Keratinocyte (primary cell): Measurements from ENCODE around the gene KCNC3. TPM values are rescaled to one million over a fixed set of nuclear protein-coding genes. Genes with fewer than 3 reads are reported as not detected.

ENCODE experiments used
- DNase-seq: peaks from one replicate; pipeline ENCODE4 v3.0.0-alpha.2; 2011; ENCODE audit warnings: low read depth, missing footprints, low spot score
- FAIRE-seq: peaks from 2 replicates; lab custom pipeline; 2011; peaks lifted over from hg19 to GRCh38; lab: Jason Lieb, UNC
- H2AFZ ChIP-seq: 2 replicates; pipeline ENCODE4 v1.6.0; 2012; ENCODE audit warnings: low read length, control low read depth, inconsistent platforms; ENCODE audit not compliant: control insufficient read depth
- H3K27ac ChIP-seq: 2 replicates; pipeline ENCODE4 v1.5.1; 2011; ENCODE audit warnings: low read length; ENCODE audit not compliant: control insufficient read depth, insufficient read depth
- H3K27me3 ChIP-seq: 3 replicates; pipeline ENCODE4 v1.6.0; 2011; ENCODE audit warnings: low read length; ENCODE audit not compliant: control insufficient read depth, insufficient read depth; ENCODE audit errors: extremely low read depth
- H3K36me3 ChIP-seq, 2 experiments: 2 replicates in 1 of 2; 3 replicates in 1 of 2; pipeline ENCODE4 v1.5.1; 2011; ENCODE audit warnings: low read length in 2 of 2, mild to moderate bottlenecking in 1 of 2; ENCODE audit not compliant: control insufficient read depth in 2 of 2, insufficient read depth in 2 of 2; ENCODE audit errors: extremely low read depth in 1 of 2
- H3K4me1 ChIP-seq: 3 replicates; pipeline ENCODE4 v1.5.1; 2011; ENCODE audit warnings: low read length; ENCODE audit not compliant: control insufficient read depth, insufficient read depth; ENCODE audit errors: extremely low read depth
- H3K4me2 ChIP-seq: 3 replicates; pipeline ENCODE4 v1.6.0; 2011; ENCODE audit warnings: low read depth, low read length; ENCODE audit not compliant: control insufficient read depth, insufficient read depth; ENCODE audit errors: extremely low read depth
- H3K4me3 ChIP-seq, 3 experiments: fragments of 200-600 bp in 1 of 3; sonication (generic) in 1 of 3; 2 replicates in 2 of 3; 3 replicates in 1 of 3; pipeline ENCODE4 v1.5.1; 2011 to 2016; ENCODE audit warnings: low read length in 3 of 3, mild to moderate bottlenecking in 3 of 3, control low read depth in 2 of 3, inconsistent platforms in 1 of 3, low read depth in 1 of 3, mixed read lengths in 1 of 3, mixed run types in 1 of 3, moderate library complexity in 1 of 3; ENCODE audit not compliant: control insufficient read depth in 2 of 3, insufficient read depth in 2 of 3; ENCODE audit errors: extremely low read depth in 1 of 3
- H3K79me2 ChIP-seq: 2 replicates; pipeline ENCODE4 v1.6.0; 2012; ENCODE audit warnings: low read length; ENCODE audit not compliant: control insufficient read depth, insufficient read depth
- H3K9ac ChIP-seq: 3 replicates; pipeline ENCODE4 v1.6.0; 2011; ENCODE audit warnings: low read length; ENCODE audit not compliant: control insufficient read depth, insufficient read depth; ENCODE audit errors: extremely low read depth
- H3K9me1 ChIP-seq: 3 replicates; pipeline ENCODE4 v1.6.0; 2011; ENCODE audit warnings: low read length; ENCODE audit not compliant: control insufficient read depth, insufficient read depth; ENCODE audit errors: extremely low read depth
- H3K9me3 ChIP-seq: 2 replicates; pipeline ENCODE4 v1.5.1; 2012; ENCODE audit warnings: low read depth, low read length; ENCODE audit not compliant: control insufficient read depth
- H4K20me1 ChIP-seq: 3 replicates; pipeline ENCODE4 v1.6.0; 2011; ENCODE audit warnings: low read length; ENCODE audit not compliant: control insufficient read depth, insufficient read depth; ENCODE audit errors: extremely low read depth
- CTCF ChIP-seq, 3 experiments: IDR thresholded peaks in 1 of 3; conservative IDR thresholded peaks in 1 of 3; optimal IDR thresholded peaks in 1 of 3; 2 replicates in 2 of 3; 3 replicates in 1 of 3; pipeline versions ENCODE3 to v1.5.1; 2011; ENCODE audit warnings: low read length in 3 of 3, mild to moderate bottlenecking in 3 of 3, moderate library complexity in 2 of 3, control low read depth in 1 of 3, inconsistent platforms in 1 of 3; ENCODE audit not compliant: insufficient read depth in 2 of 3; ENCODE audit errors: extremely low read depth in 1 of 3
- EZH2 ChIP-seq: IDR thresholded peaks from one replicate; pipeline ENCODE4 v1.6.1; 2012; ENCODE audit warnings: inconsistent platforms, mild to moderate bottlenecking, low read length, moderate library complexity
- dilution Hi-C: fragments of 300-500 bp; cut with MboI; formaldehyde crosslinking; loops from one replicate; pipeline ENCODE4 v1.7.0; 2020; ENCODE audit warnings: low sequenced_read_pairs; ENCODE audit not compliant: extremely low pct_ligation_motif_present
- polyA plus RNA-seq, 5 experiments: library from polyadenylated mRNA; depleted of rRNA in 3 of 5; stranded (reverse) in 3 of 5; stranded (forward) in 1 of 5; unstranded in 1 of 5; fragments of >200 nt; gene quantifications; 1 replicate in 1 of 5; 2 replicates in 3 of 5; 3 replicates in 1 of 5; pipeline versions ENCODE4 v1.2.1 to v1.2.3, GENCODE V29; 2011 to 2012; ENCODE audit warnings: missing spikeins in 2 of 5, low read depth in 1 of 5, low replicate concordance in 1 of 5

KCNC3 gene
- polyA plus RNA-seq, 1 donor (not counting 4 experiments of a cell fraction or from before 2014, with no cell fraction given), result 0.01 TPM

DNA sequence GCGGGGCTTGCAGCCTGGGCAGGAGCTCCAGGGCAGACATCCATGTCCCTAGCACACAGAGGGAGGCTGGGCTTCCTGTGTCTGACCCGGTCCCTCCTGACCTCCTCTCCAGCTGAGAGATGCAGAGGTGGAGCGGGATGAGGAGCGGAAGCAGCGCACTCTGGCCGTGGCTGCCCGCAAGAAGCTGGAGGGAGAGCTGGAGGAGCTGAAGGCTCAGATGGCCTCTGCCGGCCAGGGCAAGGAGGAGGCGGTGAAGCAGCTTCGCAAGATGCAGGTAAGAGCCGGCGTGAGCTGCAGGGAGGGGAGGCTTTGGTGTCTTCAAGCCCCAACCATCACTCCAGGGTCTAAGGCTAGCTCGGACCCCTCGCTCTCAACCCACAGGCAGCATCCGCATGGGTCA is 38.4 kb downstream of the KCNC3 start:
- dilution Hi-C loops, result no loop called here
- Histone ChIP-seq H3K4me2 (no peak overlapping the region), H2AFZ (no peak overlapping the region), H3K27ac (no peak overlapping the region), H3K79me2 (no peaks in the 10 kb centered on the region), H3K9ac (no peak overlapping the region), H3K27me3 (no peaks in the 10 kb centered on the region), H3K9me1 (no peaks in the 10 kb centered on the region), H3K9me3 (peaks cover 4% of the 10 kb centered on the region), H3K4me1 (no peaks in the 10 kb centered on the region), H3K4me3 (no peak overlapping the region), H4K20me1 (no peaks in the 10 kb centered on the region), H3K36me3 (no peaks in the 10 kb centered on the region)
- FAIRE-seq (no peak), DNase-seq (no peak)
- TF ChIP-seq EZH2, result no peak
- no peak for TF ChIP-seq CTCF (optimal IDR thresholded peaks at IDR 0.05 in 1 of 3, IDR thresholded peaks at IDR 0.05 in 1 of 3, conservative IDR thresholded peaks at IDR 0.05 in 1 of 3; ENCODE audit: extremely low read depth in 1 of 3, insufficient read depth in 2 of 3, low read length in 3 of 3)

GRCh38 chr19:50290011-50290410 is 39.2 kb downstream of the KCNC3 start:
- dilution Hi-C loops, result no loop called here

More at GRCh38 chr19:50290011-50290410, 39.2 kb downstream of the KCNC3 start:
- no peaks in the 10 kb centered on the region for H3K79me2 ChIP-seq
- H3K9me1 ChIP-seq, result no peaks in the 10 kb centered on the region
- no peaks in the 10 kb centered on the region for H3K27me3 ChIP-seq
- TF ChIP-seq CTCF (optimal IDR thresholded peaks at IDR 0.05 in 1 of 3, IDR thresholded peaks at IDR 0.05 in 1 of 3, conservative IDR thresholded peaks at IDR 0.05 in 1 of 3; ENCODE audit: extremely low read depth in 1 of 3, insufficient read depth in 2 of 3, low read length in 3 of 3) (no peak), EZH2 (no peak)
- H4K20me1 ChIP-seq, result no peaks in the 10 kb centered on the region
- peaks cover 4% of the 10 kb centered on the region for H3K9me3 ChIP-seq
- FAIRE-seq (no peak), DNase-seq (no peak)
- H2AFZ ChIP-seq, result no peak overlapping the region
- no peaks in the 10 kb centered on the region for H3K36me3 ChIP-seq
- H3K4me1 ChIP-seq, result no peaks in the 10 kb centered on the region
- H3K4me3 ChIP-seq, result no peak overlapping the region
- H3K9ac ChIP-seq, result no peak overlapping the region
- H3K4me2 ChIP-seq, result no peak overlapping the region
- no peak overlapping the region for H3K27ac ChIP-seq
